Measurements from ENCODE around the gene FRAT2. TPM values are rescaled to one million over a fixed set of nuclear protein-coding genes. Genes with fewer than 3 reads are reported as not detected.
"Not testable (repeated sequence)": the region's sequence is repeated elsewhere in the genome, so short reads cannot be mapped to it uniquely, and the experiment has no call there.

The FRAT2 gene
- total and polyA plus RNA-seq, 3 experiments from 2014 or later, result 9.8 to 18.7 (median 10.4) TPM

- no peaks in the 10 kb centered on the region for H3K27me3 Mint-ChIP-seq
- Histone ChIP-seq H3K27ac (ENCODE audit: low read depth, low read length) (no peak overlapping the region), H3K4me1 (ENCODE audit: insufficient read depth, low read length) (no peaks in the 10 kb centered on the region), H3K4me3 (ENCODE audit: low read length) (no peak overlapping the region), H3K27me3 (ENCODE audit: insufficient read depth, low read length, poor library complexity, severe bottlenecking) (no peaks in the 10 kb centered on the region), H3K36me3 (ENCODE audit: insufficient read depth, low read length) (no peaks in the 10 kb centered on the region), H3K9me3 (ENCODE audit: low read length) (no peaks in the 10 kb centered on the region)
- H3K4me1 Mint-ChIP-seq, result no peaks in the 10 kb centered on the region
- CTCF ChIA-PET, result interaction anchor here (1.7 kb wide), 1 partner anchor 72 kb away, joined by 7 read pairs; no protein-coding TSS in a partner anchor
- no peaks in the 10 kb centered on the region for H3K9me3 Mint-ChIP-seq
- H3K27ac Mint-ChIP-seq, result no peak overlapping the region
- DNase-seq, result no peak
- POLR2A ChIA-PET, result interaction anchor here (0.6 kb wide), 1 partner anchor 108 kb away, joined by 4 read pairs; no protein-coding TSS in a partner anchor
- peaks cover 0 to 1% (median 0%) of the 10 kb centered on the region in 3 donors for H3K36me3 Mint-ChIP-seq
- H3K4me3 Mint-ChIP-seq, result no peak overlapping the region
Measured at GRCh38 chr10:97349752-97350513, 15.4 kb upstream of the FRAT2 start.

DNA sequence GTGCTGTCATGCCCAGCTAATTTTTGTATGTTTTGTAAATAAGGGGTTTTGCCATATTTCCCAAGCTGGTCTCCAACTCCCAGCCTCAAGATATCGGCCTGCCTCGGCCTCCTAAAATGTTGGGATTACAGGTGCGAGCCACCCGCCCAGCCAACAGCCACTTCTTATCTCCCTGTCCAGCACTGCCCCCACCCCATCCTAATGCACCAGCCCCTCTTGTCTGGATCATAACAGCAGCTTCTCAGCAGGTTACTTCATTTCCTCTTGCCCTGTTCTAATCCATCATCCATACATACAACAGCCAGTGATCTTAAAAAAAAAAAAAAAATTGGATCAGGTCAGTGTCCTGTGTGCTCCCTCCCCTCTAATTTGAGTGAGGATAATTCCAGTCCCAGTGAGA, 12.8 kb upstream of the FRAT2 start:
- Histone ChIP-seq H3K27me3 (ENCODE audit: insufficient read depth, low read length, poor library complexity, severe bottlenecking) (no peaks in the 10 kb centered on the region), H3K4me3 (ENCODE audit: low read length) (no peak overlapping the region), H3K36me3 (ENCODE audit: insufficient read depth, low read length) (no peaks in the 10 kb centered on the region), H3K4me1 (ENCODE audit: insufficient read depth, low read length) (no peaks in the 10 kb centered on the region), H3K27ac (ENCODE audit: low read depth, low read length) (no peak overlapping the region), H3K9me3 (ENCODE audit: low read length) (no peaks in the 10 kb centered on the region)
- no peak overlapping the region for H3K4me3 Mint-ChIP-seq
- no peak for DNase-seq
- peak overlapping the region in 1 of 8 donors; percentile 78 for H3K27ac Mint-ChIP-seq
- POLR2A ChIA-PET, result no interaction called here
- H3K36me3 Mint-ChIP-seq, result no peaks in the 10 kb centered on the region
- CTCF ChIA-PET, result no interaction called here
- no peaks in the 10 kb centered on the region for H3K9me3 Mint-ChIP-seq
- peaks cover 0 to 3% of the 10 kb centered on the region in 2 donors for H3K27me3 Mint-ChIP-seq
- no peaks in the 10 kb centered on the region for H3K4me1 Mint-ChIP-seq

DNA sequence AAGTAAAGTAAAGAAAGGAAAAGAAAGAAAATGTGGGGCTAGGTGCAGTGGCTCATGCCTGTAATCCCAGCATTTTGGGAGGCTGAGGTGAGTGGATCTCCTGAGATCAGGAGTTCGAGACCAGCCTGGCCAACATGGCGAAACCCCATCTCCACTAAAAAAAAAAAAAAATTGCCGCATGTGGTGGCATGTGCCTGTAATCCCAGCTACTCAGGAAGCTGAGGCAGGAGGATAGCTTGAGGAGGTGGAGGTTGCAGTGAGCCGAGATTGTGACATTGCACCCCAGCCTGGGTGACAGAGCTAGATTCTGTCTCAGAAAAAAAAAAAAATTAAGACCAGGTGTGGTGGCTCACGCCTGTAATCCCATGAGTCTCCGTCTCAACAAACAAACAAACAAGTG, 9.1 kb upstream of the FRAT2 start:
- H3K27me3 Mint-ChIP-seq; H3K36me3 Mint-ChIP-seq; H3K27ac Mint-ChIP-seq; H3K9me3 Mint-ChIP-seq; H3K27me3 ChIP-seq (ENCODE audit: insufficient read depth, low read length, poor library complexity, severe bottlenecking); H3K4me1 Mint-ChIP-seq; H3K4me3 ChIP-seq (ENCODE audit: low read length); H3K27ac ChIP-seq (ENCODE audit: low read depth, low read length); DNase-seq; POLR2A ChIA-PET; H3K4me3 Mint-ChIP-seq; H3K4me1 ChIP-seq (ENCODE audit: insufficient read depth, low read length); H3K9me3 ChIP-seq (ENCODE audit: low read length); H3K36me3 ChIP-seq (ENCODE audit: insufficient read depth, low read length): not testable (repeated sequence)
- CTCF ChIA-PET, result interaction anchor here (1.3 kb wide), 1 partner anchor 12 kb away, joined by 3 read pairs; no protein-coding TSS in a partner anchor

DNA sequence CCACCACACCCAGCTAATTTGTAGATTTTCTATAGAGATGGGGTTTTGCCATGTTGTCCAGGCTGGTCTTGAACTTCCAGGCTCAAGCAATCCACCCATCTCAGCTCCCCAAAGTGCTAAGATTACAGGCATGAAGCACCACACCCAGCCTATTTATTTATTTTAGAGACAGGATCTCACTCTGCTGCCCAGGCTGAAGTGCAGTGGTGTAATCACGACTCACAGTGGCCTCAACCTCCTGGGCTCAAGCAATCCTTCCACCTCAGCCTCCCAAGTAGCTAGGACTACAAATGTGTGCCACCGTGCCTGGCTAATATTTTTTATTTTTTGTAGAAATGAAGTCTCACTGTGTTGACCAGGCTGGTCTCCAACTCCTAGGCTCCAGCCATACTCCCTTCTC, 6.9 kb upstream of the FRAT2 start:
- Histone ChIP-seq H3K27me3 (ENCODE audit: insufficient read depth, low read length, poor library complexity, severe bottlenecking) (no peaks in the 10 kb centered on the region), H3K4me3 (ENCODE audit: low read length) (no peak overlapping the region), H3K36me3 (ENCODE audit: insufficient read depth, low read length) (no peaks in the 10 kb centered on the region), H3K9me3 (ENCODE audit: low read length) (no peaks in the 10 kb centered on the region), H3K27ac (ENCODE audit: low read depth, low read length) (no peak overlapping the region), H3K4me1 (ENCODE audit: insufficient read depth, low read length) (no peaks in the 10 kb centered on the region)
- ChIA-PET CTCF (no interaction called here), POLR2A (no interaction called here)
- no peak overlapping the region for H3K4me3 Mint-ChIP-seq
- H3K36me3 Mint-ChIP-seq, result no peaks in the 10 kb centered on the region
- no peaks in the 10 kb centered on the region for H3K4me1 Mint-ChIP-seq
- peaks cover 3 to 6% of the 10 kb centered on the region in 2 donors for H3K27me3 Mint-ChIP-seq
- DNase-seq, result no peak
- H3K9me3 Mint-ChIP-seq, result no peaks in the 10 kb centered on the region
- peak overlapping the region in 1 of 8 donors; percentile 84 for H3K27ac Mint-ChIP-seq

DNA sequence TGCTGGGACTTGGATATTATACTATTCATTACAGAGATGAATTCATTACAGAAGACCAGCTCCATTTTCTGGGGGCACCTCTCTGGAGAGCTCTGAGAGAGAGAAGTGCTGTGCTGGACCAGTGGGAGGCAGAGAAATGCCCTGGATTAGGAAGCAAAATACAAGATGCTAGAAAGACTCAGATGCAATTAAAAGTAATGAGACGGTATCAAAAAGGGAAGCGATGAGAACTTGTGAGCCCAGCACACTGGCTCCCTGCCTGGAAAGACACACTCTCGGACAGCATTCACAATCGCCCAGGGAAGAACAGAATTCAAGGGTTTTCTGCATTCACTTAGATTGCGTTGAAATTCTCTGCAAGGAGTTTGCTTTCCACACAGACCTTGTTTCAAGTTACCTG, 3.5 kb upstream of the FRAT2 start:
- H3K36me3 Mint-ChIP-seq, result peaks cover 0 to 6% (median 3%) of the 10 kb centered on the region in 3 donors
- DNase-seq, result no peak
- Histone ChIP-seq H3K36me3 (ENCODE audit: insufficient read depth, low read length) (no peaks in the 10 kb centered on the region), H3K27ac (ENCODE audit: low read depth, low read length) (no peak overlapping the region), H3K4me1 (ENCODE audit: insufficient read depth, low read length) (peaks cover 3% of the 10 kb centered on the region), H3K27me3 (ENCODE audit: insufficient read depth, low read length, poor library complexity, severe bottlenecking) (no peaks in the 10 kb centered on the region), H3K4me3 (ENCODE audit: low read length) (no peak overlapping the region), H3K9me3 (ENCODE audit: low read length) (no peaks in the 10 kb centered on the region)
- H3K9me3 Mint-ChIP-seq, result peaks cover 0 to 2% (median 0%) of the 10 kb centered on the region in 5 donors
- H3K27ac Mint-ChIP-seq, result no peak overlapping the region
- peaks cover 8 to 12% (median 11%) of the 10 kb centered on the region in 3 donors for H3K4me1 Mint-ChIP-seq
- ChIA-PET POLR2A (no interaction called here), CTCF (no interaction called here)
- H3K27me3 Mint-ChIP-seq, result peaks cover 2 to 6% of the 10 kb centered on the region in 2 donors
- peak overlapping the region in 1 of 7 donors; percentile 58 for H3K4me3 Mint-ChIP-seq

DNA sequence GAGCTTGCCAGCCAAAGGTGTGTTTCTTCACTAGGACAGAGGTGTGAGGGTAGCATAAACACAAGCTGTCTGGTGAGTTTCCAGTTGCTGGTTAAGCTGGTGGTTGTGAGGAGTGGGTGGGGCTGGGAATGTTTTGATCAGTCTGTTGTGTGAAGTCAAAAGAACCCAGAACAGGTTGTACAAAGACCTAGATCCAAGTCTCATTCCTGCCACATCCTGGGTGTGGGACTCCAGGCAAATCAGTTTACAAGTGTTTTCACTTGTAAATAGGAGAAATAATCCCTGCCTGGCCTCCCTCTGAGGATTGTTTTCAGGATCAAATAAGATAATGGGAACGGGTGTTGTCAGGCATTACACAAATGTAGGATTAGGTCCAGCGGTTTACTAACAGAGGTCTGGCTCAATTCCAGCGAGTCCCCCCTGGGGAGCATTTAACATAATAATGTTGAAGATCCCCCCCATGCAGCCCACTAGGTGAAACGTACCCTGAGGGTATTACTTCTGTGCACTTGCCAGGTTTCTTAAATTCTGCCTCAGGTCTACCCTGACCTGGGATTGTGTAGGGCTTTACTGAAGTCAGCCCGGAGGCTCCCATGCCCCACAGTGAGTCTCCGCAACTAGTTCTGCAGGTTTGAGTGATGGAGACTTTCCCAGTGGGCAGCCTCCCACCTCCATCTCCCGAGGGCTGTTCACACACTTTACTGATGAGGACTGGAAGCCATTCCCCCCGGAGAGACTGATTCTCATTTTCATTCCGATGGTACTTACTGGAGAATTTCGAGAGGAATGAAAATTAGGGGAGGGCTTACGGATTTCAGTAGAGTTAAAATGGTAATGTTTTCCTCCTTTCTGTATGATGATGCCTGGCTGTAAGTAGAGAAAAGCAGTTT, 2.7 kb upstream of the FRAT2 start:
- Histone ChIP-seq H3K36me3 (ENCODE audit: insufficient read depth, low read length) (no peaks in the 10 kb centered on the region), H3K4me3 (ENCODE audit: low read length) (no peak overlapping the region), H3K4me1 (ENCODE audit: insufficient read depth, low read length) (peaks cover 11% of the 10 kb centered on the region), H3K27ac (ENCODE audit: low read depth, low read length) (no peak overlapping the region), H3K9me3 (ENCODE audit: low read length) (no peaks in the 10 kb centered on the region), H3K27me3 (ENCODE audit: insufficient read depth, low read length, poor library complexity, severe bottlenecking) (no peaks in the 10 kb centered on the region)
- DNase-seq, result no peak
- ChIA-PET POLR2A (no interaction called here), CTCF (no interaction called here)
- Mint-ChIP-seq H3K27me3 (peaks cover 2 to 6% of the 10 kb centered on the region in 2 donors), H3K36me3 (peaks cover 0 to 12% (median 5%) of the 10 kb centered on the region in 3 donors), H3K9me3 (peaks cover 0 to 2% (median 0%) of the 10 kb centered on the region in 5 donors), H3K4me3 (peak overlapping the region in 3 of 7 donors; percentile 10 to 85 (median 77)), H3K27ac (no peak overlapping the region), H3K4me1 (peaks cover 15 to 20% (median 20%) of the 10 kb centered on the region in 3 donors)

GRCh38 chr10:97336446-97336845, 1.9 kb upstream of the FRAT2 start:
- Histone ChIP-seq H3K36me3 (ENCODE audit: insufficient read depth, low read length) (no peaks in the 10 kb centered on the region), H3K27ac (ENCODE audit: low read depth, low read length) (no peak overlapping the region), H3K4me3 (ENCODE audit: low read length) (no peak overlapping the region), H3K4me1 (ENCODE audit: insufficient read depth, low read length) (peaks cover 19% of the 10 kb centered on the region), H3K27me3 (ENCODE audit: insufficient read depth, low read length, poor library complexity, severe bottlenecking) (no peaks in the 10 kb centered on the region), H3K9me3 (ENCODE audit: low read length) (no peaks in the 10 kb centered on the region)
- ChIA-PET POLR2A (no interaction called here), CTCF (no interaction called here)
- peaks cover 0 to 16% (median 5%) of the 10 kb centered on the region in 3 donors for H3K36me3 Mint-ChIP-seq
- peak overlapping the region in 6 of 7 donors; percentile 53 to 85 (median 76) for H3K4me3 Mint-ChIP-seq
- DNase-seq, result no peak
- peaks cover 22 to 28% (median 27%) of the 10 kb centered on the region in 3 donors for H3K4me1 Mint-ChIP-seq
- peaks cover 2 to 3% of the 10 kb centered on the region in 2 donors for H3K27me3 Mint-ChIP-seq
- H3K9me3 Mint-ChIP-seq, result peaks cover 0 to 2% (median 0%) of the 10 kb centered on the region in 5 donors
- peak overlapping the region in 3 of 8 donors; percentile 23 to 84 (median 83) for H3K27ac Mint-ChIP-seq

DNA sequence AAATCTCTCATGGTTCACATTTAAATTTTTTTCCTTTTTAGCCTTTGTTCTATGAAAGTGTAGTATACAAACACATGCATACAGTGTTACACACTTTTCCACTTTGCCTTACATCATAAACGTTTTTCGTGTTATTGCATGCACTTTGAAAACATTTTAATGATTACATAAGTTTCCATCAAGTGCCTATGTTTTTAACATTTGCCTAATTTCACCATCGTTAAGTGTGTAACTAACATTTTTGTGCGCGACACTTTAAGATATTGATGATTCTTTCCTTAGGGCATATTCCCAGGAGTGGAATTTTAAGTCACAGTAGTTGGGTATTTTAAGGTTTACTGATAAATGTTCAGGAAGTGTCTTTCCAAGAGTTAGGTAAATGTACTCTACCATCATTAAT, 1.5 kb upstream of the FRAT2 start:
- Histone ChIP-seq H3K9me3 (ENCODE audit: low read length) (no peaks in the 10 kb centered on the region), H3K4me1 (ENCODE audit: insufficient read depth, low read length) (peaks cover 23% of the 10 kb centered on the region), H3K27ac (ENCODE audit: low read depth, low read length) (no peak overlapping the region), H3K36me3 (ENCODE audit: insufficient read depth, low read length) (no peaks in the 10 kb centered on the region), H3K27me3 (ENCODE audit: insufficient read depth, low read length, poor library complexity, severe bottlenecking) (no peaks in the 10 kb centered on the region), H3K4me3 (ENCODE audit: low read length) (no peak overlapping the region)
- Mint-ChIP-seq H3K4me1 (peaks cover 25 to 32% (median 32%) of the 10 kb centered on the region in 3 donors), H3K4me3 (peak overlapping the region; percentile 45 to 85 (median 74)), H3K27ac (peak overlapping the region in 5 of 8 donors; percentile 47 to 84 (median 72)), H3K27me3 (peaks cover 2 to 3% of the 10 kb centered on the region in 2 donors), H3K36me3 (peaks cover 0 to 21% (median 5%) of the 10 kb centered on the region in 3 donors), H3K9me3 (peaks cover 0 to 2% (median 0%) of the 10 kb centered on the region in 5 donors)
- ChIA-PET POLR2A (no interaction called here), CTCF (no interaction called here)
- no peak for DNase-seq
